ENCODE measurements around the gene WFDC2. TPM values are rescaled to one million over a fixed set of nuclear protein-coding genes. Genes with fewer than 3 reads are reported as not detected.

The WFDC2 gene
- total and polyA plus RNA-seq, 2 experiments from 2014 or later, result 28.0 to 155 TPM

DNA sequence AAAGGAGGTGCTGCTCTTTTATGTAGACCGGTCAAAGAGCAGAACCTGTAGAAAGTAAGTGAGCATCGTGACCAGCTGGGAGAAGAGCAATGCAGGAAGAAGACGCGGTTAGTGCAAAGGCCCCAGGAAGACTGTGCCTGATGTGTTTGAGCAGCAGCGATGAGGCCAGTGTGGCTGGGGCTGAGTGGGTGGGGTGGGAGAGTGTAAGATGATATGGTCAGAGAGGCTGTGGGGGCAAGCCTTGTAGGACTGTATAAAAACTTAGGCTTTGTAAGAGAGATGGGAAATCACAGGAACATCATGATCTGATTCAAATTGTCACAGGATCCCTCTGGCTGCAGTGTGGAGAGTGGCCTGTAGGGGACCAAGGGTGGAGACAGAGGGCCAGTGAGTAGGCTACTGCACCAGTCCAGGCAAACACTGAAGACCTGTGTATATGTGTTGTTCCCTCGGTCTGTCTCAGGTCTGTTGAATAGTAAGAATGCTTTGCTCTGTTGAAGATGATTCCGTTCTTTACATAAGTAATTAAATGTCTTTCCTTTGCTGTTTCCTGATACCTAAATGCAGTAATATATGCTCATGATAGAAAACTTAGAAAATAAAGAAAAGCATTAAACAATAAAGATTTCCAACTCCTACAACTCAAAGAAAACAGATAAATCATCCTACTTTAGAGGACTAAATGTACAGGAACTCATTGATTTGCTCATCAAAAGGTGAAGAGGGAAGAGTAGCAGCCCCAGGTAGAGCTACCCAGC lies 23.6 kb upstream of the WFDC2 start:
- peak; percentile 75 for DNase-seq (ENCODE audit: low spot score)
- peaks cover 7% of the 10 kb centered on the region for H3K4me1 Mint-ChIP-seq

More for the DNA sequence above, 23.6 kb upstream of the WFDC2 start:
- peak; percentile 84 for ATAC-seq
- H3K4me3 ChIP-seq, result no peak overlapping the region
- Mint-ChIP-seq H3K4me3 (no peak overlapping the region), H3K27ac (no peak overlapping the region), H3K36me3 (ENCODE audit: low read depth) (no peaks in the 10 kb centered on the region), H3K9me3 (no peaks in the 10 kb centered on the region), H3K27me3 (ENCODE audit: insufficient read depth, low read depth, poor library complexity) (peaks cover 5% of the 10 kb centered on the region)
- TF ChIP-seq, protein P1, sequence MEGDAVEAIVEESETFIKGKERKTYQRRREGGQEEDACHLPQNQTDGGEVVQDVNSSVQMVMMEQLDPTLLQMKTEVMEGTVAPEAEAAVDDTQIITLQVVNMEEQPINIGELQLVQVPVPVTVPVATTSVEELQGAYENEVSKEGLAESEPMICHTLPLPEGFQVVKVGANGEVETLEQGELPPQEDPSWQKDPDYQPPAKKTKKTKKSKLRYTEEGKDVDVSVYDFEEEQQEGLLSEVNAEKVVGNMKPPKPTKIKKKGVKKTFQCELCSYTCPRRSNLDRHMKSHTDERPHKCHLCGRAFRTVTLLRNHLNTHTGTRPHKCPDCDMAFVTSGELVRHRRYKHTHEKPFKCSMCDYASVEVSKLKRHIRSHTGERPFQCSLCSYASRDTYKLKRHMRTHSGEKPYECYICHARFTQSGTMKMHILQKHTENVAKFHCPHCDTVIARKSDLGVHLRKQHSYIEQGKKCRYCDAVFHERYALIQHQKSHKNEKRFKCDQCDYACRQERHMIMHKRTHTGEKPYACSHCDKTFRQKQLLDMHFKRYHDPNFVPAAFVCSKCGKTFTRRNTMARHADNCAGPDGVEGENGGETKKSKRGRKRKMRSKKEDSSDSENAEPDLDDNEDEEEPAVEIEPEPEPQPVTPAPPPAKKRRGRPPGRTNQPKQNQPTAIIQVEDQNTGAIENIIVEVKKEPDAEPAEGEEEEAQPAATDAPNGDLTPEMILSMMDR (conservative IDR thresholded peaks at IDR 0.05; ENCODE audit: low read depth in 2 of 2), result peak; percentile 66 to 67
- TF ChIP-seq CREB1 (CRISPR knock-in tag; IDR thresholded peaks at IDR 0.05; ENCODE audit: low read depth), result no peak
- TF ChIP-seq POLR2AphosphoS5 (IDR thresholded peaks at IDR 0.05; ENCODE audit: low read depth), result no peak
- TF ChIP-seq ETS1 (IDR thresholded peaks at IDR 0.05), result no peak
- TF ChIP-seq EZH2phosphoT487 (IDR thresholded peaks at IDR 0.05; ENCODE audit: unreplicated experiment), result no peak
- no peak for TF ChIP-seq NANOG (IDR thresholded peaks at IDR 0.05; ENCODE audit: borderline replicate concordance)
- TF ChIP-seq, protein P2, sequence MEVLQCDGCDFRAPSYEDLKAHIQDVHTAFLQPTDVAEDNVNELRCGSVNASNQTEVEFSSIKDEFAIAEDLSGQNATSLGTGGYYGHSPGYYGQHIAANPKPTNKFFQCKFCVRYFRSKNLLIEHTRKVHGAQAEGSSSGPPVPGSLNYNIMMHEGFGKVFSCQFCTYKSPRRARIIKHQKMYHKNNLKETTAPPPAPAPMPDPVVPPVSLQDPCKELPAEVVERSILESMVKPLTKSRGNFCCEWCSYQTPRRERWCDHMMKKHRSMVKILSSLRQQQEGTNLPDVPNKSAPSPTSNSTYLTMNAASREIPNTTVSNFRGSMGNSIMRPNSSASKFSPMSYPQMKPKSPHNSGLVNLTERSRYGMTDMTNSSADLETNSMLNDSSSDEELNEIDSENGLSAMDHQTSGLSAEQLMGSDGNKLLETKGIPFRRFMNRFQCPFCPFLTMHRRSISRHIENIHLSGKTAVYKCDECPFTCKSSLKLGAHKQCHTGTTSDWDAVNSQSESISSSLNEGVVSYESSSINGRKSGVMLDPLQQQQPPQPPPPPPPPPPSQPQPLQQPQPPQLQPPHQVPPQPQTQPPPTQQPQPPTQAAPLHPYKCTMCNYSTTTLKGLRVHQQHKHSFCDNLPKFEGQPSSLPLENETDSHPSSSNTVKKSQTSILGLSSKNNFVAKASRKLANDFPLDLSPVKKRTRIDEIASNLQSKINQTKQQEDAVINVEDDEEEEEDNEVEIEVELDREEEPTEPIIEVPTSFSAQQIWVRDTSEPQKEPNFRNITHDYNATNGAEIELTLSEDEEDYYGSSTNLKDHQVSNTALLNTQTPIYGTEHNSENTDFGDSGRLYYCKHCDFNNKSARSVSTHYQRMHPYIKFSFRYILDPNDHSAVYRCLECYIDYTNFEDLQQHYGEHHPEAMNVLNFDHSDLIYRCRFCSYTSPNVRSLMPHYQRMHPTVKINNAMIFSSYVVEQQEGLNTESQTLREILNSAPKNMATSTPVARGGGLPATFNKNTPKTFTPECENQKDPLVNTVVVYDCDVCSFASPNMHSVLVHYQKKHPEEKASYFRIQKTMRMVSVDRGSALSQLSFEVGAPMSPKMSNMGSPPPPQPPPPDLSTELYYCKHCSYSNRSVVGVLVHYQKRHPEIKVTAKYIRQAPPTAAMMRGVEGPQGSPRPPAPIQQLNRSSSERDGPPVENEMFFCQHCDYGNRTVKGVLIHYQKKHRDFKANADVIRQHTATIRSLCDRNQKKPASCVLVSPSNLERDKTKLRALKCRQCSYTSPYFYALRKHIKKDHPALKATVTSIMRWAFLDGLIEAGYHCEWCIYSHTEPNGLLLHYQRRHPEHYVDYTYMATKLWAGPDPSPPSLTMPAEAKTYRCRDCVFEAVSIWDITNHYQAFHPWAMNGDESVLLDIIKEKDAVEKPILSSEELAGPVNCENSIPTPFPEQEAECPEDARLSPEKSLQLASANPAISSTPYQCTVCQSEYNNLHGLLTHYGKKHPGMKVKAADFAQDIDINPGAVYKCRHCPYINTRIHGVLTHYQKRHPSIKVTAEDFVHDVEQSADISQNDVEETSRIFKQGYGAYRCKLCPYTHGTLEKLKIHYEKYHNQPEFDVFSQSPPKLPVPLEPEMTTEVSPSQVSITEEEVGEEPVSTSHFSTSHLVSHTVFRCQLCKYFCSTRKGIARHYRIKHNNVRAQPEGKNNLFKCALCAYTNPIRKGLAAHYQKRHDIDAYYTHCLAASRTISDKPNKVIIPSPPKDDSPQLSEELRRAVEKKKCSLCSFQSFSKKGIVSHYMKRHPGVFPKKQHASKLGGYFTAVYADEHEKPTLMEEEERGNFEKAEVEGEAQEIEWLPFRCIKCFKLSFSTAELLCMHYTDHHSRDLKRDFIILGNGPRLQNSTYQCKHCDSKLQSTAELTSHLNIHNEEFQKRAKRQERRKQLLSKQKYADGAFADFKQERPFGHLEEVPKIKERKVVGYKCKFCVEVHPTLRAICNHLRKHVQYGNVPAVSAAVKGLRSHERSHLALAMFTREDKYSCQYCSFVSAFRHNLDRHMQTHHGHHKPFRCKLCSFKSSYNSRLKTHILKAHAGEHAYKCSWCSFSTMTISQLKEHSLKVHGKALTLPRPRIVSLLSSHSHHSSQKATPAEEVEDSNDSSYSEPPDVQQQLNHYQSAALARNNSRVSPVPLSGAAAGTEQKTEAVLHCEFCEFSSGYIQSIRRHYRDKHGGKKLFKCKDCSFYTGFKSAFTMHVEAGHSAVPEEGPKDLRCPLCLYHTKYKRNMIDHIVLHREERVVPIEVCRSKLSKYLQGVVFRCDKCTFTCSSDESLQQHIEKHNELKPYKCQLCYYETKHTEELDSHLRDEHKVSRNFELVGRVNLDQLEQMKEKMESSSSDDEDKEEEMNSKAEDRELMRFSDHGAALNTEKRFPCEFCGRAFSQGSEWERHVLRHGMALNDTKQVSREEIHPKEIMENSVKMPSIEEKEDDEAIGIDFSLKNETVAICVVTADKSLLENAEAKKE (CRISPR knock-in tag; IDR thresholded peaks at IDR 0.05), result no peak
- no peak overlapping the region for H3K27ac ChIP-seq (ENCODE audit: low read depth)
- H3K79me2 ChIP-seq (replicated peaks; ENCODE audit: insufficient read depth), result no peaks in the 10 kb centered on the region
- H2AFZ ChIP-seq, result no peak overlapping the region
- no peaks in the 10 kb centered on the region for H3F3A ChIP-seq (replicated peaks; ENCODE audit: low read depth)
- no peaks in the 10 kb centered on the region for H4K20me1 ChIP-seq (replicated peaks; ENCODE audit: insufficient read depth)
- no peaks in the 10 kb centered on the region for H3K27me3 ChIP-seq (ENCODE audit: insufficient read depth)
- no peaks in the 10 kb centered on the region for H3K36me3 ChIP-seq (ENCODE audit: insufficient read depth)
- H3K4me1 ChIP-seq (ENCODE audit: insufficient read depth), result no peaks in the 10 kb centered on the region; the same call in 1 of the 2 replicates
- no peak overlapping the region for H3K4me2 ChIP-seq
- H3K9me2 ChIP-seq (ENCODE audit: insufficient read depth), result no peaks in the 10 kb centered on the region

All from GM23338 (cell line).